Right lobe of liver (tissue), 4 donors: Measurements from ENCODE around the gene RAD18.

Experiments
- CTCF ChIP-seq, 4 donors: fragments of 200-600 bp in 3 of 4; fragments of 450-650 bp in 1 of 4; IDR thresholded peaks; one replicate each; pipeline versions ENCODE4 v1.5.1 to v1.8.0; 2016 to 2022; ENCODE audit warnings: antibody characterized with exemption in 4 of 4, mild to moderate bottlenecking in 2 of 4
- POLR2A ChIP-seq: fragments of 450-650 bp; IDR thresholded peaks from one replicate; pipeline ENCODE4 v1.6.1; 2017; ENCODE audit warnings: antibody characterized with exemption, mild to moderate bottlenecking
- donor health status: DM: no; HTN: no; CAD: no.
- donor health status: DM: no; HTN: no; CAD: no.
- donor health status: DM: no; HTN: yes; CAD: no.

DNA sequence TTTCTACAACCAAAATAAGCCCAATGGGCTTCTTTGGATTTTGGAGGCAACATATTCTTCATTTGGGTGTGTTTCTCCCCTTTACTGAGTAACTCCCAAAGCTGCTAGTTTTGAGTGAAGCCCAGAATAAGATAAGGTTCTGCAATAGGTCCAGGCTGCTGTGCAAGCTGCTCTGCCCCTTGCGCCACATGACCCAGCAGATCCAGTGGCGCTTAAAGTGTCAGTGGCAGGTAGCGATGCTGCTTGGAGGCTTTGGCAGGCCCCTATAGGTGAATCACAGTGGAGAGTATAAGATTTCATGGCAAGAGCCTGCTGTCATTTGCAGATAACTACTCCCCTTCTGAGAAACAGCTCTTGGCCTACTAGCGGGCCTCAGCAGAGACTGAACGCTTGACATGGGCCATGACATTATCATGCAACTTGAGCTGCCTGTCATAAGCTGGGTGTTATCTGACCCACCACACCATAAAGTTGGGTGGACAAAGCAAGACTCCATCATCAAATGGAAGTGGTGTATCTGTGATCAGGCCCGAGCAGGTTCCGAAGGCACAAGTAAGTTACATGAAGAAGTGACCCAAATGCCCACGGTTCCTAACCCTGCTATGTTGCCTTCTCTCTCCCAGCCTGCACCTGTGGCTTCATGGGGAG is 105.4 kb downstream of the RAD18 start:
- no peak for TF ChIP-seq POLR2A
- no peak for TF ChIP-seq CTCF (IDR thresholded peaks at IDR 0.05)
